Activated B cell treated with CpG ODN at 0.5 μM for 24 hours (primary cell): ENCODE results near the gene LIMK1. TPM values are rescaled to one million over a fixed set of nuclear protein-coding genes. Genes with fewer than 3 reads are reported as not detected.

Source experiments
- ATAC-seq: fragments of 200-7000 bp; cut with Tn5 transposase; one replicate; pipeline ENCODE4 v1.10.0; 2021; ENCODE audit warnings: low read depth, mild to moderate bottlenecking, moderate library complexity
- CTCF ChIA-PET: fragments of 350-600 bp; sonication (Branson Sonifier 250); formaldehyde crosslinking; loops from one replicate; lab custom pipeline; 2021; ENCODE audit warnings: antibody characterized with exemption; lab: Charles Lee
- POLR2A ChIA-PET: fragments of 350-600 bp; sonication (Branson Sonifier 250); formaldehyde crosslinking; loops from one replicate; lab custom pipeline; 2021; ENCODE audit warnings: antibody characterized with exemption; lab: Charles Lee
- DNase-seq: peaks from one replicate; pipeline ENCODE4 v3.0.0; 2022
- H3K27ac Mint-ChIP-seq: one replicate; pipeline ENCODE4 v1.8.0; 2020; ENCODE audit warnings: mixed read lengths
- H3K27me3 Mint-ChIP-seq: one replicate; pipeline ENCODE4 v1.8.0; 2021; ENCODE audit warnings: mixed read lengths
- H3K36me3 Mint-ChIP-seq: one replicate; pipeline ENCODE4 v1.8.0; 2021; ENCODE audit warnings: low read depth, mixed read lengths
- H3K4me1 Mint-ChIP-seq: one replicate; pipeline ENCODE4 v1.8.0; 2021; ENCODE audit warnings: mixed read lengths
- H3K4me3 Mint-ChIP-seq: one replicate; pipeline ENCODE4 v1.8.0; 2020; ENCODE audit warnings: mild to moderate bottlenecking, mixed read lengths
- H3K9me3 Mint-ChIP-seq: one replicate; pipeline ENCODE4 v1.8.0; 2020; ENCODE audit warnings: mixed read lengths
- intact Hi-C: fragments of 100-400 bp; cut with micrococcal nuclease; formaldehyde crosslinking; loops from one replicate; pipeline ENCODE4 v1.15.1; 2024
- total RNA-seq: library from RNA; stranded (reverse); gene quantifications from 2 replicates; pipeline ENCODE4 v1.2.3, GENCODE V29; 2022
- TF ChIP-seq, protein P1 (sequence below): fragments of 200-600 bp; IDR thresholded peaks from one replicate; pipeline ENCODE4 v1.8.0; 2022; ENCODE audit warnings: antibody characterized with exemption, mild to moderate bottlenecking

LIMK1 gene
- total RNA-seq, 1 donor from 2014 or later = 59.6 TPM

DNA sequence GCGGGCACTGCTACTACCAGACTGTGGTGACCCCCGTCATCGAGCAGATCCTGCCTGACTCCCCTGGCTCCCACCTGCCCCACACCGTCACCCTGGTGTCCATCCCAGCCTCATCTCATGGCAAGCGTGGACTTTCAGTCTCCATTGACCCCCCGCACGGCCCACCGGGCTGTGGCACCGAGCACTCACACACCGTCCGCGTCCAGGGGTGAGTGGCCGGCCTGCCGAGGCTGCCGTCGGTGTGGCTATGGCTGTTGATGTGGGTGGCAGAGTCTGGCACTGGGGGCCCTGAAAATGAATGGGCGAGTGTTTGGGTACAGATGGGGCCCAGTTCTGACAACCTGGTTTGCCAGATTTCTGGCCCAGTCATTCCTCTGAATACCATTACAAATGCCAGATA is 15.4 kb downstream of the LIMK1 start:
- POLR2A ChIA-PET = no interaction called here
- Mint-ChIP-seq H3K27ac (no peak overlapping the region), H3K36me3 (peaks cover 46% of the 10 kb centered on the region), H3K9me3 (peaks cover 2% of the 10 kb centered on the region), H3K4me1 (peaks cover 51% of the 10 kb centered on the region), H3K27me3 (no peaks in the 10 kb centered on the region), H3K4me3 (no peak overlapping the region)
- DNase-seq (no peak), ATAC-seq (no peak)
- TF ChIP-seq, protein P1, sequence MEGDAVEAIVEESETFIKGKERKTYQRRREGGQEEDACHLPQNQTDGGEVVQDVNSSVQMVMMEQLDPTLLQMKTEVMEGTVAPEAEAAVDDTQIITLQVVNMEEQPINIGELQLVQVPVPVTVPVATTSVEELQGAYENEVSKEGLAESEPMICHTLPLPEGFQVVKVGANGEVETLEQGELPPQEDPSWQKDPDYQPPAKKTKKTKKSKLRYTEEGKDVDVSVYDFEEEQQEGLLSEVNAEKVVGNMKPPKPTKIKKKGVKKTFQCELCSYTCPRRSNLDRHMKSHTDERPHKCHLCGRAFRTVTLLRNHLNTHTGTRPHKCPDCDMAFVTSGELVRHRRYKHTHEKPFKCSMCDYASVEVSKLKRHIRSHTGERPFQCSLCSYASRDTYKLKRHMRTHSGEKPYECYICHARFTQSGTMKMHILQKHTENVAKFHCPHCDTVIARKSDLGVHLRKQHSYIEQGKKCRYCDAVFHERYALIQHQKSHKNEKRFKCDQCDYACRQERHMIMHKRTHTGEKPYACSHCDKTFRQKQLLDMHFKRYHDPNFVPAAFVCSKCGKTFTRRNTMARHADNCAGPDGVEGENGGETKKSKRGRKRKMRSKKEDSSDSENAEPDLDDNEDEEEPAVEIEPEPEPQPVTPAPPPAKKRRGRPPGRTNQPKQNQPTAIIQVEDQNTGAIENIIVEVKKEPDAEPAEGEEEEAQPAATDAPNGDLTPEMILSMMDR = no peak
- intact Hi-C loops = no loop called here
- CTCF ChIA-PET = no interaction called here

DNA sequence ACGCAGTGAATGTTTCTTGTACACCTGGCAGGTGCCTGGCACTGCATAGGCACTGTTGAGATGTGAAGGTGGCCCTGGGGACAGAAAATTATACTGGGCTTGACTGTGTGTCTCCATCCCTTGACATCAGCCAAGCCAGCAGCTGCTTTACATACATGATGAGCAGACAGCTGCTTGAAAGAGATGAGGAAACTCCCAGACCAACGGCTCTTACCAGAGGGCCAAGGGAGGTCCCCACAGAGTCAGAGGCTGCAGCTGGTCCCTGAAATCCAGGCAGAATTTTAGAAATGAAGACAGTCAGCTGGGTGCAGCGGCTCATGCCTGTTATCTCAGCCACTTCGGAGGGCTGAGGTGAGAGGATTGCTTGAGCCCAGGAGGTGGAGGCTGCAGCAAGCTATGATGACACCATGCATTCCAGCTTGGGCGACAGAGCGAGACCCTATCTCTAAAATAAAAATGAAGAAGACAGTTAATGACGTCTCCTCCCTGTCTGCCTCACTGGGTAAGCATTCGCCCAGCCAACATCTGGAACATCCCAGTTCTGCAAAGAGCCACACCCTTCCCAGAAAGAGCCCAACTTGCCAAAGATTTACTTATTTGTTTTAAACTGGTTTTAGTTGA is 17.6 kb downstream of the LIMK1 start:
- DNase-seq (peak; percentile 60), ATAC-seq (peak; percentile 79)
- peak overlapping the region; percentile 98 for H3K27ac Mint-ChIP-seq

DNA sequence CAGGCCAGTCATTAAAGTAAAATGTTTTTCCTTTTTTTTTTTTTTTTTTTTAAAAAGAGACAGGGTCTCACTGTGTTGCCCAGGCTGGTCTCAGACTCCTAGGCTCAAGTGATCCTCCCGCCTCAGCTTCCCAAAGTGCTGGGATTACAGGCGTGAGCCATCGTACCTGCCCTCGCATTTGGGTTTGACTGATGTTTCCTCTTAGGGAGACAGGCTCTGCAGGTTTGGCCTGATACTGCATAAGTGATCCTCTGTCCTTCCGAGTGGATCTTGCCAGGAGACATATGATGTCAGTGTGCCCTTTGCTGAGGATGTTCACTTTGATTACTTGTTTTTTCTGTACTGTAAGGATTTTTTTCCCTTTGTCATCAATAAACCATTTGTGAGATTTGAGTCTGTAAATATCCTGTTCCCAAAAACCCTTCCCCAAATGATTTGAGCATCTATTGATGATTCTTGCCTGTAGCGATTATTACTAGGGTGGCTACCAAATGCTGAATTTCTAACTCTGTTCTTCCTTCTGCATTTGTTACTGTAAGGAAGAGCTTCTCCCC is 19.7 kb downstream of the LIMK1 start:
- Mint-ChIP-seq H3K4me3 (no peak overlapping the region), H3K27me3 (no peaks in the 10 kb centered on the region), H3K36me3 (peaks cover 61% of the 10 kb centered on the region), H3K4me1 (peaks cover 32% of the 10 kb centered on the region), H3K27ac (no peak overlapping the region), H3K9me3 (no peaks in the 10 kb centered on the region)
- DNase-seq (no peak), ATAC-seq (no peak)
- TF ChIP-seq, protein P1 = no peak
- intact Hi-C loops = loop anchor here (5.0 to 10.0 kb wide), 2 partner anchors 169 to 552 kb away; partner anchors contain the start of gene GTF2I
- ChIA-PET POLR2A (interaction anchor here (0.6 to 2.1 kb wide), 2 partner anchors 9 to 64 kb away, joined by 6 read pairs; no protein-coding TSS in a partner anchor), CTCF (interaction anchor here (0.7 kb wide), 1 partner anchor 24 kb away, joined by 4 read pairs; no protein-coding TSS in a partner anchor)

More for the DNA sequence above, 17.6 kb downstream of the LIMK1 start:
- peak overlapping the region; percentile 70 for H3K4me3 Mint-ChIP-seq
- H3K4me1 Mint-ChIP-seq = peaks cover 38% of the 10 kb centered on the region
- H3K9me3 Mint-ChIP-seq = peaks cover 2% of the 10 kb centered on the region
- no peaks in the 10 kb centered on the region for H3K27me3 Mint-ChIP-seq
- ChIA-PET CTCF (interaction anchor here (0.8 to 1.7 kb wide), 7 partner anchors 8 to 109 kb away, joined by 3 to 6 read pairs (median 3); partner anchors contain the start of genes LAT2 and LIMK1), POLR2A (interaction anchor here (0.5 to 2.6 kb wide), 18 partner anchors 9 to 544 kb away, joined by 3 to 35 read pairs (median 5); partner anchors contain the start of genes EIF4H, LAT2 and LIMK1)
- TF ChIP-seq, protein P1 = no peak
- intact Hi-C loops = loop anchor here (1.0 to 10.0 kb wide), 6 partner anchors 18 to 554 kb away; partner anchors contain the start of genes EIF4H, GTF2I and LIMK1
- peaks cover 58% of the 10 kb centered on the region for H3K36me3 Mint-ChIP-seq

DNA sequence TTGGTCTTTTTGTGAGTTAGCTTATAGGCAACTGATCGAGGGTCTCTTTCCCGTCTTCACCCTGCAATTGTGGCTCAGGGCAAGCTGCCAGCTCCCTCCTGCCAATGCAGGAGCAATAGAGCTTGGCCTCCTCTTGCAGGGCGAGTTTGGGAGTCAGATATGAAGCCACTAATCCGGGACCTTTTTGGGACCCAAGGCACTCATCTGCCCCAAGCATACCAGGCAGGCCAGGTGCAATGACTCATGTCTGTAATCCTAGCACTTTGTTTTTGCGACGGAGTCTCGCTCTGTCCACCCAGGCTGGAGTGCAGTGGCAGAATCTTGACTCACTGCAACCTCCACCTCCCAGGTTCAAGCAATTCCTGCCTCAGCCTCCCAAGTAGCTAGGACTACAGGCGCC is 21.1 kb downstream of the LIMK1 start:
- peaks cover 67% of the 10 kb centered on the region for H3K36me3 Mint-ChIP-seq
- no peaks in the 10 kb centered on the region for H3K9me3 Mint-ChIP-seq
- no peak overlapping the region for H3K27ac Mint-ChIP-seq
- DNase-seq = no peak
- TF ChIP-seq, protein P1 = no peak
- H3K27me3 Mint-ChIP-seq = no peaks in the 10 kb centered on the region
- no peak overlapping the region for H3K4me3 Mint-ChIP-seq
- intact Hi-C loops = loop anchor here (5.0 to 10.0 kb wide), 2 partner anchors 168 to 550 kb away; partner anchors contain the start of gene GTF2I
- H3K4me1 Mint-ChIP-seq = peaks cover 28% of the 10 kb centered on the region
- POLR2A ChIA-PET = interaction anchor here (1.3 to 2.1 kb wide), 2 partner anchors 10 to 12 kb away, joined by 4 to 6 read pairs; no protein-coding TSS in a partner anchor
- CTCF ChIA-PET = no interaction called here
- ATAC-seq = no peak

DNA sequence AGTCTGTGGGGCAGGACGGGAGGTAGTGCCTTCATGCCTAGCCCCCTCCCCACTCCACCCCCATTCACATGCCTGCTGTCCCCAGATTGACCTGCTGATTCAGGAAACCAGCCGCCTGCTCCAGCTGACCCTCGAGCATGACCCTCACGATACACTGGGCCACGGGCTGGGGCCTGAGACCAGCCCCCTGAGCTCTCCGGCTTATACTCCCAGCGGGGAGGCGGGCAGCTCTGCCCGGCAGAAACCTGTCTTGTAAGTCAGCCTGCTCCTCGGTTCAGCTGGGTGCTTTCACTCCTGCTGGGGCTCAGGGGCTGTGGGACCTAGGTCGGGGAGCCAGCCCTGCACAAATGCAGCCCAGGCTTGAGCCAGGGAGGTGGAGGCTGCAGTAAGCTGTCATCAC is 22.4 kb downstream of the LIMK1 start:
- peaks cover 72% of the 10 kb centered on the region for H3K36me3 Mint-ChIP-seq
- no peak overlapping the region for H3K27ac Mint-ChIP-seq
- intact Hi-C loops = loop anchor here (10.0 kb wide), 1 partner anchor 549 kb away; the partner anchor contains the start of gene GTF2I
- ChIA-PET POLR2A (interaction anchor here (1.3 kb wide), 1 partner anchor 13 kb away, joined by 4 read pairs; no protein-coding TSS in a partner anchor), CTCF (no interaction called here)
- H3K27me3 Mint-ChIP-seq = no peaks in the 10 kb centered on the region
- TF ChIP-seq, protein P1 = no peak
- H3K9me3 Mint-ChIP-seq = no peaks in the 10 kb centered on the region
- H3K4me1 Mint-ChIP-seq = peaks cover 15% of the 10 kb centered on the region
- H3K4me3 Mint-ChIP-seq = no peak overlapping the region
- no peak for DNase-seq
- no peak for ATAC-seq
